Lung (tissue), 12 donors: ENCODE data around the gene DCUN1D1. TPM values are rescaled to one million over a fixed set of nuclear protein-coding genes. Genes with fewer than 3 reads are reported as not detected.

Source experiments
- ATAC-seq: fragments of 200-7000 bp; cut with Tn5 transposase; one replicate; pipeline ENCODE4 v1.9.1; 2020; ENCODE audit warnings: moderate number of reproducible peaks; ENCODE audit not compliant: insufficient read depth, low FRiP score
- DNase-seq, 3 donors: peaks; one replicate each; pipeline ENCODE4 v3.0.0-alpha.2; 2013 to 2017
- H3K27ac ChIP-seq, 2 donors: one replicate each; pipeline ENCODE4 v1.5.1; 2013; ENCODE audit warnings: mild to moderate bottlenecking in 2 of 2, moderate library complexity in 2 of 2, control low read depth in 1 of 2, inconsistent platforms in 1 of 2, low read depth in 1 of 2, low read length in 1 of 2
- H3K27me3 ChIP-seq, 3 donors: one replicate each; pipeline ENCODE4 v1.5.1; 2013; ENCODE audit warnings: low read length in 2 of 3; ENCODE audit not compliant: control insufficient read depth in 3 of 3, insufficient read depth in 3 of 3
- H3K36me3 ChIP-seq, 4 donors: one replicate each; pipeline ENCODE4 v1.5.1; 2013; ENCODE audit warnings: low read length in 4 of 4, mild to moderate bottlenecking in 1 of 4, moderate library complexity in 1 of 4; ENCODE audit not compliant: control insufficient read depth in 4 of 4, insufficient read depth in 4 of 4
- H3K4me1 ChIP-seq, 5 donors: one replicate each; pipeline ENCODE4 v1.5.1; 2013; ENCODE audit warnings: low read length in 5 of 5, mild to moderate bottlenecking in 2 of 5, moderate library complexity in 1 of 5; ENCODE audit not compliant: control insufficient read depth in 5 of 5, insufficient read depth in 5 of 5
- H3K4me3 ChIP-seq: one replicate; pipeline ENCODE4 v1.5.1; 2013; ENCODE audit warnings: mild to moderate bottlenecking, control low read depth, moderate library complexity
- H3K9ac ChIP-seq, 2 donors: one replicate each; pipeline ENCODE4 v1.5.1; 2013; ENCODE audit warnings: low read length in 2 of 2, control low read depth in 1 of 2; ENCODE audit not compliant: insufficient read depth in 1 of 2
- H3K9me3 ChIP-seq, 4 donors: one replicate each; pipeline ENCODE4 v1.5.1; 2013; ENCODE audit warnings: low read length in 3 of 4, mild to moderate bottlenecking in 1 of 4, moderate library complexity in 1 of 4; ENCODE audit not compliant: control insufficient read depth in 4 of 4, insufficient read depth in 3 of 4
- WGBS, 2 donors: extraction: QIAGEN DNeasy Blood & Tissue Kit; methylation state at CpG; one replicate each; pipeline ENCODE4 v1.1.7; 2013; 5-methylcytosine and 5-hydroxymethylcytosine counted together
- polyA plus RNA-seq, 2 donors: library from polyadenylated mRNA; stranded (reverse); fragments of 200-250 nt; gene quantifications; one replicate each; pipeline ENCODE4 v1.2.1, GENCODE V29; 2013
- total RNA-seq, 2 donors: library from RNA; depleted of rRNA in 1 of 2; stranded (reverse); fragments of >200 nt in 1 of 2; gene quantifications; one replicate each; pipeline ENCODE4 v1.2.1, GENCODE V29; 2014 to 2021
- TF ChIP-seq, protein P1 (sequence below): IDR thresholded peaks from 2 replicates; pipeline ENCODE4 v1.5.1; 2012; ENCODE audit warnings: mild to moderate bottlenecking; ENCODE audit errors: control extremely low read depth, extremely low read depth
- donor health status: control.
- donor health status: control.
- donor health status: Bipolar disorder and iron deficiency.
- donor health status: healthy.
- donor health status: DM: yes; HTN: yes; CAD: no.

The DCUN1D1 gene
- total and polyA plus RNA-seq, 4 donors: 6.8 to 54.7 (median 23.5) TPM

DNA sequence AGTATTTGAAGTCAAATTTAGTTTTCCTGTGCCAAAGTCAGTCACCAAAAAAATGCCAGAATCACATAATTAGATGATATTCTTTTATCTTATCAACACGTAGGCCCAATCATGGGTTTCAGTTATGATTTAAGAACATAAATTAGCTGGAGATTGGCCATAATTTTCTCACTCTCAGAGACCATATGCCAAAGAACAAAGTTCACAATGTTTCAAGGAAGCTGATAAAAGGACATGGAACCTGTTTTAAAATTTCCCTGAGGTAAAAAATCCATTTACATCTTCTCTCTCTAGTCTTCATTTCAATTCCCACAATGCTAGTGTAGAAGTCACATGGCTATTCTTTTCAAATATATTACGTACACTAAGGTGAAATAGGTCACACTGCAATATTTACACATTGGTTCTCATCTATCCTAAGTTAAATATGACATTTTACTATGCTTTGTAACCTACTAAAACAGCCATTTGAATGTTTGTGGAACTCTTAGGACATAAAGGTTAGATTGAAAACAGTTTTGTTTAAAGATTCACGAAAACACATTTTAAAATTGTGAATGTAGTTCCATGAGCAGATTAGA, 42.7 kb upstream of the DCUN1D1 start:
- Histone ChIP-seq H3K4me1 (no peaks in the 10 kb centered on the region), H3K9ac (no peak overlapping the region), H3K27me3 (no peaks in the 10 kb centered on the region), H3K27ac (no peak overlapping the region), H3K9me3 (peaks cover 0 to 2% (median 0%) of the 10 kb centered on the region in 4 donors), H3K4me3 (no peak overlapping the region), H3K36me3 (peaks cover 16 to 28% (median 21%) of the 10 kb centered on the region in 4 donors)
- no peak for DNase-seq
- ATAC-seq: no peak
- TF ChIP-seq, protein P1, sequence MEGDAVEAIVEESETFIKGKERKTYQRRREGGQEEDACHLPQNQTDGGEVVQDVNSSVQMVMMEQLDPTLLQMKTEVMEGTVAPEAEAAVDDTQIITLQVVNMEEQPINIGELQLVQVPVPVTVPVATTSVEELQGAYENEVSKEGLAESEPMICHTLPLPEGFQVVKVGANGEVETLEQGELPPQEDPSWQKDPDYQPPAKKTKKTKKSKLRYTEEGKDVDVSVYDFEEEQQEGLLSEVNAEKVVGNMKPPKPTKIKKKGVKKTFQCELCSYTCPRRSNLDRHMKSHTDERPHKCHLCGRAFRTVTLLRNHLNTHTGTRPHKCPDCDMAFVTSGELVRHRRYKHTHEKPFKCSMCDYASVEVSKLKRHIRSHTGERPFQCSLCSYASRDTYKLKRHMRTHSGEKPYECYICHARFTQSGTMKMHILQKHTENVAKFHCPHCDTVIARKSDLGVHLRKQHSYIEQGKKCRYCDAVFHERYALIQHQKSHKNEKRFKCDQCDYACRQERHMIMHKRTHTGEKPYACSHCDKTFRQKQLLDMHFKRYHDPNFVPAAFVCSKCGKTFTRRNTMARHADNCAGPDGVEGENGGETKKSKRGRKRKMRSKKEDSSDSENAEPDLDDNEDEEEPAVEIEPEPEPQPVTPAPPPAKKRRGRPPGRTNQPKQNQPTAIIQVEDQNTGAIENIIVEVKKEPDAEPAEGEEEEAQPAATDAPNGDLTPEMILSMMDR: no peak
- 85 to 94% methylated on average over 3 of the region's 3 CpGs for WGBS, 2 donors

DNA sequence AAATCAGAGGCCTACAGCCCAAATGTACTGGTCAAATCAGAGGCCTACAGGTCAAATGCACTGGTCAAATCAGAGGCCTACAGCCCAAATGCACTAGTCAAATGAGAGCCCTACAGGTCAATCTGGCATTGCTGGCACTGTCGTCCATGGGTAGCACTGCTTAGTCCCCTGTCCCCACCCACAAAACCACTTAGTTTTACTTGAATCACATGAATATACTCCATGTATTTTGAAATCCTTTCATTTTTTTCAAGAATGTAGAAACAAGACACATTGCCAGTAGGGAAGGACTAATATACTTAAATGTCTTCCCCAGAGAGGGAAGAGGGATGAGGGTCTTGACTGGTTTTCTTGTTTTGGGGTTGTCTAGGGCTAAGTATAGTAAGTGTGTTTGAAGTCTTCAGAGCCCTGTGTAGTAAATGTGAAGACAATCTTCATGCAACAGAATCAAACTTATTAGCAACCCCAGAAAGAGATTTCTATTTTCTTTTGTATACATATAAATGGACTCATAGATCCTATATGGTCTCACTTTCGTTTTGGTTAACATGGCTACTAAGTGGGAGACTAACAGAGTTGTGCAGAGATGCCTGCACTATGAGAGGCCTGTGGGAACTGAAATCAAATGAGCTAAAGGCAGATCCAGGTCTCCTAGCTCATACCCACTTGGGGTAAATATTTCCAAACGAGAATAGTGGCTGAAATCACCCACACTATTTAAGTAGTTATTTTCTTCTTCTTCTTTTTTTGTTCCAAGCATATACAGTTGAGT, 38.3 kb upstream of the DCUN1D1 start:
- Histone ChIP-seq H3K4me1 (no peaks in the 10 kb centered on the region), H3K4me3 (no peak overlapping the region), H3K27me3 (no peaks in the 10 kb centered on the region), H3K36me3 (peaks cover 10 to 36% (median 25%) of the 10 kb centered on the region in 4 donors), H3K9me3 (no peaks in the 10 kb centered on the region), H3K9ac (no peak overlapping the region), H3K27ac (no peak overlapping the region)
- TF ChIP-seq, protein P1: no peak
- DNase-seq (no peak), ATAC-seq (no peak)
- WGBS, 2 donors: 94 to 96% methylated on average over 3 of the region's 3 CpGs

DNA sequence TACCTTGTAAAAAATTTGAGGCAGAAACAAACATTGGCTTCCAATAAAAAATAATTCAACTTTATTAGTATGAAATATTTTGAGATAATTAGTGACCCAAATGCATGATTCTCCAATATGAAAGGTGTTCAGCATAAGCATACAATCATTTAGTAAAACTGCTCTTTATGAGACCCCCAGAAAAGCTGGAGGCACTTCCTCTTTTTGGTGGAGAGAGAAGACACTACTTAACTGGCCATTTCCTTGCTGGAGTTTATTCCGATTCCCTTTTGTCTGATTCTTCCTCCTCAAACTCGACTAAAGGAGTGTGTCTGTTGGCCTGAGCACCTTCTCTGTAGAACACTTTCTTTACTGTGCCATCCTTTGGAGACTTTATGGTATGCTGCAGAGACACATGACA, 34.8 kb upstream of the DCUN1D1 start:
- peaks cover 3 to 26% (median 21%) of the 10 kb centered on the region in 4 donors for H3K36me3 ChIP-seq
- 46 to 78% methylated on average over 2 of the region's 2 CpGs for WGBS, 2 donors
- TF ChIP-seq, protein P1: no peak
- H3K4me1 ChIP-seq: no peaks in the 10 kb centered on the region
- H3K27ac ChIP-seq: no peak overlapping the region
- ATAC-seq: no peak
- no peak for DNase-seq
- no peak overlapping the region for H3K4me3 ChIP-seq
- H3K9ac ChIP-seq: no peak overlapping the region
- no peaks in the 10 kb centered on the region for H3K9me3 ChIP-seq
- H3K27me3 ChIP-seq: no peaks in the 10 kb centered on the region
